ENCODE results near the gene ECHDC3.

ECHDC3 gene

GRCh38 chr10:11808808-11809207 lies 66.6 kb downstream of the ECHDC3 start:
- TF ChIP-seq CTCF (IDR thresholded peaks at IDR 0.05; ENCODE audit: low read depth, low read length, missing control alignments), result no peak
- no peak for DNase-seq (ENCODE audit: low read depth)
- no peak overlapping the region for H3K4me3 ChIP-seq (ENCODE audit: low read depth, low read length)

- no peak overlapping the region for H3K4me3 ChIP-seq (ENCODE audit: low read depth, low read length)
- no peak for DNase-seq (ENCODE audit: low read depth)
- no peak for TF ChIP-seq CTCF (IDR thresholded peaks at IDR 0.05; ENCODE audit: low read depth, low read length, missing control alignments)
Measured at GRCh38 chr10:11810313-11810766, 68.2 kb downstream of the ECHDC3 start.

- TF ChIP-seq CTCF (IDR thresholded peaks at IDR 0.05; ENCODE audit: low read depth, low read length, missing control alignments), result no peak
- no peak overlapping the region for H3K4me3 ChIP-seq (ENCODE audit: low read depth, low read length)
Measured at GRCh38 chr10:11810973-11811372, 68.8 kb downstream of the ECHDC3 start.

GRCh38 chr10:11813177-11813576 lies 71.0 kb downstream of the ECHDC3 start:
- H3K4me3 ChIP-seq (ENCODE audit: low read depth, low read length), result no peak overlapping the region
- no peak for DNase-seq (ENCODE audit: low read depth)
- no peak for TF ChIP-seq CTCF (IDR thresholded peaks at IDR 0.05; ENCODE audit: low read depth, low read length, missing control alignments)

More at GRCh38 chr10:11810973-11811372, 68.8 kb downstream of the ECHDC3 start:
- no peak for DNase-seq (ENCODE audit: low read depth)

Measured in GM12864 (cell line).